Psoas muscle (tissue), 8 donors: ENCODE data around the gene MADD. TPM values are rescaled to one million over a fixed set of nuclear protein-coding genes. Genes with fewer than 3 reads are reported as not detected.

ENCODE experiments used
- ATAC-seq, 4 donors: fragments of 200-7000 bp; cut with Tn5 transposase; one replicate each; pipeline ENCODE4 v1.9.1; 2020; ENCODE audit warnings: moderate library complexity in 3 of 4, mild to moderate bottlenecking in 2 of 4
- DNase-seq, 2 donors: peaks; one replicate each; pipeline ENCODE4 v3.0.0-alpha.2; 2020
- H3K27ac ChIP-seq: fragments of 200-600 bp; one replicate; pipeline ENCODE4 v1.8.0; 2022
- H3K27me3 ChIP-seq, 3 donors: fragments of 200-600 bp in 1 of 3; one replicate each; pipeline versions ENCODE4 v1.6.1 to v1.8.0; 2013 to 2022; ENCODE audit warnings: low read length in 2 of 3, mild to moderate bottlenecking in 2 of 3, moderate library complexity in 1 of 3; ENCODE audit not compliant: insufficient read depth in 3 of 3
- H3K36me3 ChIP-seq, 2 donors: fragments of 200-600 bp in 1 of 2; one replicate each; pipeline versions ENCODE4 v1.6.1 to v1.8.0; 2013 to 2022; ENCODE audit warnings: low read depth in 1 of 2, mild to moderate bottlenecking in 1 of 2, moderate library complexity in 1 of 2; ENCODE audit not compliant: insufficient read depth in 1 of 2
- H3K4me1 ChIP-seq: fragments of 200-600 bp; one replicate; pipeline ENCODE4 v1.8.0; 2022
- H3K4me3 ChIP-seq: fragments of 200-600 bp; one replicate; pipeline ENCODE4 v1.8.0; 2022; ENCODE audit warnings: mild to moderate bottlenecking
- H3K9me3 ChIP-seq: fragments of 200-600 bp; one replicate; pipeline ENCODE4 v1.8.0; 2022
- WGBS, 3 donors: extraction: QIAGEN DNeasy Blood & Tissue Kit; methylation state at CpG; one replicate each; pipeline versions ENCODE4 v1.1.6 to v1.1.7; 2013; 5-methylcytosine and 5-hydroxymethylcytosine counted together
- intact Hi-C, 2 donors: fragments of 100-400 bp; cut with DNase I; formaldehyde crosslinking; loops; one replicate each; pipeline versions ENCODE4 v1.11.0 to v1.14.2; 2022
- polyA plus RNA-seq, 3 donors: library from polyadenylated mRNA; stranded (reverse); fragments of 200-250 nt; gene quantifications; one replicate each; pipeline ENCODE4 v1.2.3, GENCODE V29; 2013
- total RNA-seq, 4 donors: library from RNA; stranded (reverse); fragmentation: NEBNext Ultra II Directional in 2 of 4; extraction: Animal tissue kit (Norgen Biotek cat#: 25700) in 2 of 4; gene quantifications; one replicate each; pipeline versions ENCODE4 v1.2.1 to v1.2.4, GENCODE V29; 2021 to 2023
- TF ChIP-seq, protein P1 (sequence below): fragments of 200-600 bp; IDR thresholded peaks from one replicate; pipeline ENCODE4 v1.8.0; 2022; ENCODE audit warnings: antibody characterized with exemption
- donor health status: healthy with polysubstance abuse.
- donor health status: DM: no; HTN: no; CAD: no; lungs with moderate emphysema.
- donor health status: Bipolar disorder and iron deficiency.
- donor health status: healthy.
- donor health status: DM: yes; HTN: yes; CAD: no.
- donor health status: DM: no; HTN: no; CAD: no.
- donor health status: DM: no; HTN: no; CAD: no.
- donor health status: DM: yes; HTN: yes; CAD: no.

Gene MADD
- total and polyA plus RNA-seq, 7 donors: 11.5 to 33.6 (median 19.5) TPM

DNA sequence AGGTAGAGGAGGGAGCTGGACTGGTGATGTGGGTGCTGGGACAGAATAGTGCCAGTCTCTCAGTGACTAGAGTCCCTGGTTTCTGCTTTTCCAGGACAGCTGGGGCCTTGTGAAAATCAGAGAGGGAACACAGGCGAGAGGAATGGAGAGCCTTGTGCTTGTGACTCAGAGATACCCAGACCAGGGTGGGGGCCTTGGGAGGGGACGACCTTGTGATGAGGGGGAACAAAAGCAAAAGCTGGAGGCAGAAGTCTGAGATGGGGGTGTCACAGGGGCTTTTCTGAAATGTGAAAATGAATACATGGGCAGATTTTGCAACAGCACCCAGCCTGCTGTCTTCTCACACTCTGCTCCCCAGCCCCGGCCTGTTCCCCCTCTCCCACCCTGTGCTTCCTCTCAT lies 15.5 kb upstream of the MADD start:
- H3K27me3 ChIP-seq: no peaks in the 10 kb centered on the region
- H3K4me1 ChIP-seq: peaks cover 17% of the 10 kb centered on the region

DNA sequence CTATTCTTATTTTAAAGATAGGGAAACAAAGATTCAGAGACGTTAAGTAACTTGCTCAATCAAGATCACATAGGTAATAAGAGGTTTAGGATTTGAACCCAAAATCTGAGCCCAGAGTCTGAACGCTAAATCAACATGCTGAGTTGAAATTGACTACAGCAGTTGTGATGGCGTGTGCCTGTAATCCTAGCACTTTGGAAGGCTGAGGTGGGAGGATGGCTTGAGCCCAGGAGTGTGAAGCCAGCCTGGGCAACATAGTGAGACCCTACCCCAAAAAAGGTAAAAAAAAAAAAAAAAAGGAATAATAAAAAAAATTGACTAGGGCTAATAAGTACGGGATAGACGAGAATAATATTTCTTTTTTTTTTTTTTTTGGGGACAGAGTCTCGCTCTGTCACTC lies 13.6 kb upstream of the MADD start:
- H3K27ac ChIP-seq: peak overlapping the region; percentile 46
- ATAC-seq: no peak
- TF ChIP-seq, protein P1, sequence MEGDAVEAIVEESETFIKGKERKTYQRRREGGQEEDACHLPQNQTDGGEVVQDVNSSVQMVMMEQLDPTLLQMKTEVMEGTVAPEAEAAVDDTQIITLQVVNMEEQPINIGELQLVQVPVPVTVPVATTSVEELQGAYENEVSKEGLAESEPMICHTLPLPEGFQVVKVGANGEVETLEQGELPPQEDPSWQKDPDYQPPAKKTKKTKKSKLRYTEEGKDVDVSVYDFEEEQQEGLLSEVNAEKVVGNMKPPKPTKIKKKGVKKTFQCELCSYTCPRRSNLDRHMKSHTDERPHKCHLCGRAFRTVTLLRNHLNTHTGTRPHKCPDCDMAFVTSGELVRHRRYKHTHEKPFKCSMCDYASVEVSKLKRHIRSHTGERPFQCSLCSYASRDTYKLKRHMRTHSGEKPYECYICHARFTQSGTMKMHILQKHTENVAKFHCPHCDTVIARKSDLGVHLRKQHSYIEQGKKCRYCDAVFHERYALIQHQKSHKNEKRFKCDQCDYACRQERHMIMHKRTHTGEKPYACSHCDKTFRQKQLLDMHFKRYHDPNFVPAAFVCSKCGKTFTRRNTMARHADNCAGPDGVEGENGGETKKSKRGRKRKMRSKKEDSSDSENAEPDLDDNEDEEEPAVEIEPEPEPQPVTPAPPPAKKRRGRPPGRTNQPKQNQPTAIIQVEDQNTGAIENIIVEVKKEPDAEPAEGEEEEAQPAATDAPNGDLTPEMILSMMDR: no peak
- H3K27me3 ChIP-seq: no peaks in the 10 kb centered on the region
- DNase-seq: no peak
- H3K4me1 ChIP-seq: peaks cover 13% of the 10 kb centered on the region
- intact Hi-C loops: loop anchor here (5.0 kb wide), 2 partner anchors 79 to 101 kb away; partner anchors contain the start of gene ARFGAP2 (in 1 of the 2)
- WGBS, 3 donors: 83 to 89% (median 86%) methylated on average over 6 of the region's 6 CpGs
- no peak overlapping the region for H3K4me3 ChIP-seq
- H3K9me3 ChIP-seq: no peaks in the 10 kb centered on the region
- peaks cover 0 to under 1% of the 10 kb centered on the region in 2 donors for H3K36me3 ChIP-seq

More for the DNA sequence above, 15.5 kb upstream of the MADD start:
- TF ChIP-seq, protein P1: no peak
- peak overlapping the region; percentile 66 for H3K27ac ChIP-seq
- no peaks in the 10 kb centered on the region for H3K9me3 ChIP-seq
- H3K4me3 ChIP-seq: no peak overlapping the region
- H3K36me3 ChIP-seq: no peaks in the 10 kb centered on the region
- intact Hi-C loops: no loop called here
- DNase-seq (peak; percentile 23 to 65), ATAC-seq (peak in 2 of 4 donors; percentile 11 to 12)
- WGBS, 3 donors: 39 to 51% (median 40%) methylated on average over 3 of the region's 3 CpGs

DNA sequence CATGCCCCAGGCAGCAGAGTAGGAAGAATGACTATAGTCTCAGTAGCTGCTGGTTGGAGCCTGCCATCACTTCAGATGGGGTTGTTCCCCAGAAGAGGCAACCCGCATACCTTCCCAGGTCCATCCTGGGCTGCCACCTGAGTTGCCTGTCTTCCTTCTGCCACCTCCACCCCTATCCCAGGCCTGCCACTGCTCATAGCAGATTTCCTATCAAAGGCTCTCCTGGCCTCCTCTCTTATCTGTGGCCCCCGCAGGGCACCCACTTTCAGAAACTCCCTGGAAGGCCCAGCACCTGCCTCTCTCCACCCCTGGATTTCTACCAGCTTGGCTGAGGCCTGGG lies 12.8 kb upstream of the MADD start:
- DNase-seq: no peak
- H3K9me3 ChIP-seq: no peaks in the 10 kb centered on the region
- intact Hi-C loops: loop anchor here (5.0 kb wide), 2 partner anchors 80 to 100 kb away; partner anchors contain the start of gene ARFGAP2 (in 1 of the 2)
- H3K4me1 ChIP-seq: peaks cover 13% of the 10 kb centered on the region
- H3K27me3 ChIP-seq: no peaks in the 10 kb centered on the region
- peak overlapping the region; percentile 66 for H3K27ac ChIP-seq
- H3K36me3 ChIP-seq: peaks cover 0 to 8% of the 10 kb centered on the region in 2 donors
- ATAC-seq: no peak
- WGBS, 3 donors: 44 to 56% (median 44%) methylated on average over 2 of the region's 2 CpGs
- peak overlapping the region; percentile 55 for H3K4me3 ChIP-seq
- TF ChIP-seq, protein P1: no peak

DNA sequence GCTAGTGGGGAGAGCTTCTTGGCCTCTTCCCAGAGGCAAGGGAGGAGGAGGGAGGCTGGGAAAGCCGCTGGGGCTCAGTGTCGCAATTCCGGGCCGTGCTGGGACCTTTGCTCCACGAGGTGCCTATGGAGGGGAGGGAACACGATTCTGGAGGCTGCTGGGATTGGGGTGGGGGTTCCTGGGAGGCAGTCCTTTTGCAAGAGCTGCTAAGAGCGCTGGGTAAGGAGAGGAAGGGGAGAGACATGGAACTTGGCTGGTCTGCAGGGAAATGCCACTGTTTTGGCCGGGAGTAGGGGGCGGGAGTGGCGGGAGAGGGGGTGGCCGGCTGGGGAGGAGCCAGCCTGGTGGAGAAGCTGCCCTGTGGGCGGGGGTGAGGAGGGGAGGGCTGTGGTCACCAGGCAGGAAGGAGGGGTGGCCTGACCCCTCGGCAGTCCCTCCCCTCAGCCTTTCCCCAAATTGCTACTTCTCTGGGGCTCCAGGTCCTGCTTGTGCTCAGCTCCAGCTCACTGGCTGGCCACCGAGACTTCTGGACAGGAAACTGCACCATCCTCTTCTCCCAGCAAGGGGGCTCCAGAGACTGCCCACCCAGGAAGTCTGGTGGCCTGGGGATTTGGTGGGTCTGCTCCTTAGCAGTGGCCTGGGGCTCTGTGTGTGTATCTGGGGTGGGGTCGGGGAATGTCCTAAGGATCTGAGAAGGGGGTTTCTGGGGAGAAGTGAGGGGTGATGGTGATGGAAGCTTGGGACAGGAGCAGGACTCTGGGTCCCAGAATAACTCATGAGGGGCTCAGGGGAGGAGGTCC lies 12.2 kb upstream of the MADD start, which contains the start of gene NR1H3:
Gene NR1H3, plus strand, starts transcription at position 480 of the 800 bp plus-strand sequence. CDS start 1,221 bp downstream, outside the sequence.
- no peaks in the 10 kb centered on the region for H3K9me3 ChIP-seq
- intact Hi-C loops: loop anchor here (5.0 kb wide), 2 partner anchors 80 to 100 kb away; partner anchors contain the start of gene ARFGAP2 (in 1 of the 2)
- peaks cover 0 to 8% of the 10 kb centered on the region in 2 donors for H3K36me3 ChIP-seq
- DNase-seq: peak; percentile 84 to 93
- H3K4me1 ChIP-seq: peaks cover 13% of the 10 kb centered on the region
- 3 to 7% (median 5%) methylated on average over 11 to 15 of the region's 15 CpGs for WGBS, 3 donors
- TF ChIP-seq, protein P1: peak; percentile 52
- H3K27me3 ChIP-seq: no peaks in the 10 kb centered on the region
- H3K27ac ChIP-seq: peak within 1 kb of the TSS; percentile 66
- H3K4me3 ChIP-seq: peak within 1 kb of the TSS; percentile 55
- ATAC-seq: peak; percentile 50 to 76 (median 62)
